Measurements from ENCODE around the gene IKBKG.
A peak's percentile ranks its signal among the peaks of the same experiment; 100 is the strongest.

The IKBKG gene

DNA sequence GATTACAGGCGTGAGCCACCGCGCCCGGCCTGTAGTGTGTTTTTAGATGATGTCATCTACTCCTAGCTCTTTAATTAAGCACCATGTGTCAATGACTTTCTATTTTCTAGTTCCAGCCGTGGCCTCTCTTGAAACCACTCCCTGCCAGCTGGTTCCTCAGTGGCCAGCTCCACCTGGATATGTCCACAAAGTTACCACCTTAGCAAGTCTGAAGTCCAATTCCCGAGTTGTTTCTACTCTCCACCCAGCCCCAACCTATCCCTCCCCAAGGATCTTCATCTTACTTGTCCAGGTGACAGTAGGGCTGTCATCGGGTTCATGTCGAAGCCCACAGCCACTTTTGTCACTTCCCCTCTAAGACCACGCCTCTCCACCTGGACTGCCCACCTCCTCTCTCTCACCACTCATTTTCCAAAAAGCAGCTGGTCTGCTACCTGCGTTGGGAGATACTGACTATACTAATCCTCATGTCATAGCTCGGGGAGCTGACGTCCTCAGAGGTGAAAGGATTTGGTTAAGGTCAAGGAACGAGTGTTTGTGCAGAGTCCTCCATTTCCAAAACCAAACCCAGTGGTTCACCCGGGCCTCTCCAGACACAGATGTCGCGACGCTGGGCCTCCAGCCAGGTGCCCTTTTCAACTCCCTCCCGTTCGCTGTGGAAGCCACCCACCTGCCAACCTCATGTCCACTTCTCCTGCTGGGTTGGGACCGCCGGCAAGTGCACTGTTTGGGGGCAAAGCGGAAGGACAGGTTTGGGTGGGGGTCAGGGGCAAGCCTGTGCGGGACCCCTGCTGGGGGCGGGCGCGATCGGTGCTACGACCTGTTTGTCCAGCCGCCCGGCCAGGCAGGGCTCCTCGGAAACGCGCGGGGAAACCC, 32.1 kb upstream of the IKBKG start:
- H3K27me3 ChIP-seq (ENCODE audit: insufficient read depth, low read length) = no peaks in the 10 kb centered on the region
- peak overlapping the region; percentile 55 for H3K4me3 ChIP-seq (ENCODE audit: low read length)
- H3K36me3 ChIP-seq (ENCODE audit: insufficient read depth, low read length) = no peaks in the 10 kb centered on the region
- no peak overlapping the region for H2AFZ ChIP-seq (ENCODE audit: low read depth, low read length)
- no peaks in the 10 kb centered on the region for H3K9me3 ChIP-seq (ENCODE audit: low read length)
- H3K4me1 ChIP-seq (ENCODE audit: insufficient read depth, low read length) = peaks cover 15% of the 10 kb centered on the region

DNA sequence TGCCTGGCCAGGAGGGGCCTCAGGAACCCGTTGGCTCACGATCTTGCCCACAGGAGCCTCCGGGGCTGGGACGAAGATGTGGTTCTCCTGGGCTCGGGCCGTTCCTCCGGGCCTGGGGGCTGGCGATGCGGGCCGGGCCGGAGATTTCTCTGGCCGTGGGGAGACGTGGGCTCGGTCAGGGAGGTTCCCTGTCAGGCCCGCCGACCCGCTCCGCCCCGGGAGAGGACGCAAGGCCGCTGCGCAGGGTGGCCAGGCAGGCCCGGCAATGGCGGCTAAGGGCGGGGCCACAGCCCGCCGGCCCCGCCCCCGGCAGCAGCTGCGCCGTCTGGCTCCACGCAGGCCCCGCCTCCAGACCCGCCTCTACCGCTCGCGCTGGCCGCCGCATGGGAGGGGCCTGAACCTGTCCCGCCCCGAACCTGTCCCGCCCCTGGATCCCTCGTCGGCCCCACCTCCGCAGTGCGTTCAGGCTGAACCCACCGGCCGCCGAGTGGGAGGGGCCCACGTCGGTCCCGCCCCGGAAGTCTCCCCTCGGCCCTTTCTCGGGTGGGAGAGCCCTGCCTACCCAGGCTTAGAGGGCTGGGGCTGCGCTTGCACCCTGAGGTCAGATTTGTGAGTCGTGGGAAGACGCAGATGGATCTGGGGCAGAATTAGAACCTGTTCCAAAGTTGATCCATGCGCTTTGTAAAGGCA, 31.3 kb upstream of the IKBKG start, which contains the start of gene FAM3A:
Gene FAM3A, minus strand, starts transcription at position 267 of the 690 bp plus-strand sequence. CDS start 460 bp downstream, outside the sequence.
- Histone ChIP-seq H3K27me3 (ENCODE audit: insufficient read depth, low read length) (no peaks in the 10 kb centered on the region), H2AFZ (ENCODE audit: low read depth, low read length) (peak within 1 kb of the TSS; percentile 37), H3K36me3 (ENCODE audit: insufficient read depth, low read length) (no peaks in the 10 kb centered on the region), H3K9me3 (ENCODE audit: low read length) (no peaks in the 10 kb centered on the region), H3K4me3 (ENCODE audit: low read length) (peak within 1 kb of the TSS; percentile 55), H3K4me1 (ENCODE audit: insufficient read depth, low read length) (peaks cover 15% of the 10 kb centered on the region)

- Histone ChIP-seq H2AFZ (ENCODE audit: low read depth, low read length) (peak overlapping the region; percentile 37), H3K4me1 (ENCODE audit: insufficient read depth, low read length) (peaks cover 15% of the 10 kb centered on the region), H3K27me3 (ENCODE audit: insufficient read depth, low read length) (no peaks in the 10 kb centered on the region), H3K4me3 (ENCODE audit: low read length) (peak overlapping the region; percentile 51), H3K9me3 (ENCODE audit: low read length) (no peaks in the 10 kb centered on the region), H3K36me3 (ENCODE audit: insufficient read depth, low read length) (no peaks in the 10 kb centered on the region)
Measured at GRCh38 chrX:154516656-154517100, 30.7 kb upstream of the IKBKG start.

DNA sequence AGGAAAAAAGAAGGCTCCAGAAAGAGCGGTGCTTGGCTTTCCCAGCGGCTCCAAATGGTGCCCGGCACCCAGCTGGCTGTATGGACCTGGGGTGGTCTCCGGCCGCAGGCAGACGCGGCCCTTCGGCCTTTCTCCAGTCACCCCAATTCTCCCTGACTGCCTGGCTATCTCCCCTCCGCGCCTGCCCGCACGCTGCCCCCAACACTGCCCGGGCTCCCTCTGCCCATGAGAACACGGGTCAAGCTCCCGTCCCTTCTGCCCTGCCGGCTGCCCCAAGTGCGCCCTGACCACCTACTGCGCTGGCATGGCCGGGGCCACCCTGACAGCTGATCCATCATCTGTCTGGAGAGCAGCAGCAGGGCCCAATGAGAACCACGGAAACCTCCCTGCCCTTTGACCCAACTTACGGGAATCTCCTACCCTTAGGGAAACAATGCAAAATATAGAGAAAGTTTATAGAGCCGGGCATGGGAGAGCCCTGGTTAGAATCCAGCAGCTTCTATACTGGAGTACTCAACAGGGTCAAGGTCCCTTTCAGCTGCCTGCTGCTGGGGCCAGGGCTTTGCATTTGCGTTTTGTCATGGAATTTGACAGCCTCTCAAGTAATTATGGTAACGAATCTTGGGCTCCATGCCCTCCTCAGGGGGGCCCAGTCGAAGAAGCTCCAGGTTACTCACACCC, 30.2 kb upstream of the IKBKG start:
- Histone ChIP-seq H2AFZ (ENCODE audit: low read depth, low read length) (no peak overlapping the region), H3K4me1 (ENCODE audit: insufficient read depth, low read length) (peaks cover 15% of the 10 kb centered on the region), H3K4me3 (ENCODE audit: low read length) (peak overlapping the region; percentile 51), H3K9me3 (ENCODE audit: low read length) (no peaks in the 10 kb centered on the region), H3K27me3 (ENCODE audit: insufficient read depth, low read length) (no peaks in the 10 kb centered on the region), H3K36me3 (ENCODE audit: insufficient read depth, low read length) (no peaks in the 10 kb centered on the region)

- H3K27me3 ChIP-seq (ENCODE audit: insufficient read depth, low read length) = no peaks in the 10 kb centered on the region
- H3K9me3 ChIP-seq (ENCODE audit: low read length) = no peaks in the 10 kb centered on the region
- H3K4me3 ChIP-seq (ENCODE audit: low read length) = no peak overlapping the region
- no peaks in the 10 kb centered on the region for H3K36me3 ChIP-seq (ENCODE audit: insufficient read depth, low read length)
- peaks cover 15% of the 10 kb centered on the region for H3K4me1 ChIP-seq (ENCODE audit: insufficient read depth, low read length)
- H2AFZ ChIP-seq (ENCODE audit: low read depth, low read length) = no peak overlapping the region
Measured at GRCh38 chrX:154519389-154519788, 28.0 kb upstream of the IKBKG start.

DNA sequence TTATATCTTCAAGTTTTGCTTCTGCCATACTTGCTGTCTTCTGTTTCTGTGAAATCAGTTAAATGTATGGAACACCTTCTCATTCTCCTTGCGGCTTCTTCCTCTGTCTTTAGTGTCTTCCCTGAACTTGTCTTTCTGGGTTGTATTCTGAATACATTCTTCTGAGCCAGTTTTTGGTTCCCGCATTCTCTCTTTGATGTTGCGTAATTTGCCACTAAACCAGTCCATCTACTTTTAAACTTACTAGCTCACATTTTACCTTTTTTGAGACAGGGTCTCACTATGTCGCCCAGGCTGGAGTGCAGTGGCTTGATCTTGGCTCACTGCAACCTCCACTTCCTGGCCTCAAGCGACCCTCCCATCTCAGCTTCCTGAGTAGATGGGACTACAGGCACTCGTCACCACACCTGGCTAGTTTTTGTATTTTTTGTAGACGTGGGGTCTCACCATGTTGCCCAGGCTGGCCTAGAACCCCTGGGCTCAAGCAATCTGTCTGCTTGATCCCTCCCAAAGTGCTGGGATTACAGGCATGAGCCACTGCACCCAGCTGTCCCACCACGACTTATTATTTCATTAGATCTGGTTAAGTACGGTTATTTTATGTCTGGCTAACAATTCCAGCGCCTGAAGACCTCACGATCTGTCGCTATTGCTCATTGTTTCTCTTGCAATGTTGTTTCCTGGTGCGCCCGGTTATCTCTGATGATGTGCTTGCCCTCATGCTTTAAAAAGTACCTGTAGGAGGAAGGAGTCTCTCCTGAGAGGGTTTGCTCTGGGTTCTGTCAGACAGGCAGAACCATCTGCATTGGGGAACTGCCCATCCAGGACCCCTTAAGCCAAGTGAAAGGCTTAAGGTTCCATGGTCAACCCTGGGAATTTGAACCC, 21.6 kb upstream of the IKBKG start:
- Histone ChIP-seq H3K4me1 (ENCODE audit: insufficient read depth, low read length) (peaks cover 10% of the 10 kb centered on the region), H3K9me3 (ENCODE audit: low read length) (no peaks in the 10 kb centered on the region), H2AFZ (ENCODE audit: low read depth, low read length) (no peak overlapping the region), H3K27me3 (ENCODE audit: insufficient read depth, low read length) (no peaks in the 10 kb centered on the region), H3K36me3 (ENCODE audit: insufficient read depth, low read length) (no peaks in the 10 kb centered on the region), H3K4me3 (ENCODE audit: low read length) (no peak overlapping the region)

DNA sequence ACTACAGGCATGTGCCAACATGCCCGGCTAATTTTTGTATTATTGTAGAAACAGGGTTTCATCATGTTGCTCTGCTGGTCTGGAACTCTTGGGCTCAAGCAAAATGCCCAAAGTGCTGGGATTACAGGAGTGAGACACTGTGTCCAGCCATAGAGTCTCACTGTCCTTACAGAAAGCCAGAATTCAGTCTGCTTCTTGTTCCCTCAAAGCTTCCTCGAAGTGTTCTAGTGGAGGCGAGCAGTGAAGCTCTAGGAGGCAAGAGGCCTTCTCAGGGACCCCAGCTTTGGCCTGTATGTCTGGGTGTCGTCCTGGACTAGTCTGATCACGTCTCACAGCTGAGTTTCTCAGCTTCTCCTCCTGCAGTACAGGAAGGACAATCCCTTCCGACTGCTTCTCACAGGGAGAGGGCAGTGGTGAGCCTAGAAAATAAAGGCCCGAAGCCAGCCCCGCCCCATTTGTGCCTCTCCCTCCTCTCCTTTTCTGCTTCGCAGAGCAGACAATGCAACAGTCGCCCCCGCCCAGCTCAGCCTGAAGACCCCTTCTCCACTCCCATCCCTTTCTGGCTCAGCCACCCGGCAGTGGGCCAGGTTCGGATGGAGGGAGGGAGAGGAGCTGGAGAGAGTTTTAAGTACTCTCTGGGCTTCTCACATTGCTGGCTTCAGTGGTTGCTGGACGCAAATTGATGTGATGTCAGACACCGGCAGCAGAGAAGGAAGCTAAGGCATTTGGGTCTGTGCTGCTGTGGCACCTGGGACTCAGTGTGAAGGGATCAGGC, 20.3 kb upstream of the IKBKG start:
- Histone ChIP-seq H3K4me1 (ENCODE audit: insufficient read depth, low read length) (peaks cover 10% of the 10 kb centered on the region), H3K36me3 (ENCODE audit: insufficient read depth, low read length) (peaks cover 2% of the 10 kb centered on the region), H3K9me3 (ENCODE audit: low read length) (no peaks in the 10 kb centered on the region), H3K27me3 (ENCODE audit: insufficient read depth, low read length) (no peaks in the 10 kb centered on the region), H2AFZ (ENCODE audit: low read depth, low read length) (no peak overlapping the region), H3K4me3 (ENCODE audit: low read length) (peak overlapping the region; percentile 6)

DNA sequence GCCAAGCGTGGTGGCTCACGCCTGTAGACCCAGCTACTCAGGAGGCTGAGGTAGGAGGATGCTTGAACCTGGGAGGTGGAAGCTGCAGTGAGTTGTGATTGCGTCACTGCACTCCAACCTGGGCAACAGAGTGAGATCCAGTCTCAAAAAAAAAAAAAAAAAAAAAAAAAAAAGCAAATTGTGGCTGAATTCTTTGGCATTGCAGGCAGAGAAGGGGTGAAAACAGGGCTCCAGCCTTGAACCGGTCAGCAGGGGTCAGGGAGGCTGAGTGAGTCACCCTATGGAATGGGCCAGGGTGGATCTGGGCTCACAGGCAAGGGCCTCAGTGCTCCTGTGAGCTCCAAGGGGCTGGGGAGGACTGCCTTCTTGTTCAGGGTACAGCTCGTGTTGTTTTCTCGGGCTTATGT, 18.2 kb upstream of the IKBKG start:
- H3K4me1 ChIP-seq (ENCODE audit: insufficient read depth, low read length) = peaks cover 10% of the 10 kb centered on the region
- H3K4me3 ChIP-seq (ENCODE audit: low read length) = no peak overlapping the region
- H3K27me3 ChIP-seq (ENCODE audit: insufficient read depth, low read length) = no peaks in the 10 kb centered on the region
- H2AFZ ChIP-seq (ENCODE audit: low read depth, low read length) = no peak overlapping the region
- no peaks in the 10 kb centered on the region for H3K9me3 ChIP-seq (ENCODE audit: low read length)
- peaks cover 16% of the 10 kb centered on the region for H3K36me3 ChIP-seq (ENCODE audit: insufficient read depth, low read length)

- no peaks in the 10 kb centered on the region for H3K27me3 ChIP-seq (ENCODE audit: insufficient read depth, low read length)
- peaks cover 10% of the 10 kb centered on the region for H3K4me1 ChIP-seq (ENCODE audit: insufficient read depth, low read length)
- no peak overlapping the region for H3K4me3 ChIP-seq (ENCODE audit: low read length)
- no peaks in the 10 kb centered on the region for H3K9me3 ChIP-seq (ENCODE audit: low read length)
- no peak overlapping the region for H2AFZ ChIP-seq (ENCODE audit: low read depth, low read length)
- H3K36me3 ChIP-seq (ENCODE audit: insufficient read depth, low read length) = peaks cover 17% of the 10 kb centered on the region
Measured at GRCh38 chrX:154530286-154530685, 17.1 kb upstream of the IKBKG start.

GRCh38 chrX:154531626-154532025, 15.8 kb upstream of the IKBKG start:
- Histone ChIP-seq H3K36me3 (ENCODE audit: insufficient read depth, low read length) (peaks cover 17% of the 10 kb centered on the region), H3K4me3 (ENCODE audit: low read length) (no peak overlapping the region), H3K27me3 (ENCODE audit: insufficient read depth, low read length) (no peaks in the 10 kb centered on the region), H3K4me1 (ENCODE audit: insufficient read depth, low read length) (peaks cover 10% of the 10 kb centered on the region), H3K9me3 (ENCODE audit: low read length) (no peaks in the 10 kb centered on the region), H2AFZ (ENCODE audit: low read depth, low read length) (no peak overlapping the region)

DNA sequence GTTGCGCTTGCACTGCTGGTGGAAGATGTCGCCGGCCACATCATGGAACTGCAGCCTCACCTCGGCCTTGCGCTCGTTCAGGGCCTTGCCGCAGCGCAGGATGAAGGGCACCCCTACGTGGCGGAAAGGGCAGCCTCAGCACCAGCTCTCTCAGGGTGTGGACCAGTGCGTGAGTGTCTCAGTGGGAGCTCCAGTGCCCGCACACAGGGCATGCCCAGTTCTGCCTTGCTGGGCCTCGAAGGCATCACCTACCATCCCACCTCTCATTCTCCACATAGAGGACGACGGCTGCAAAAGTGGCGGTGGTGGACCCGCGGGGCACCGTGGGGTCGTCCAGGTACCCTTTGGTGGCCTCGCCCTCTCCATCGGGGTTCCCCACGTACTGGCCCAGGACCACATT, 14.7 kb upstream of the IKBKG start:
- Histone ChIP-seq H3K36me3 (ENCODE audit: insufficient read depth, low read length) (peaks cover 17% of the 10 kb centered on the region), H3K27me3 (ENCODE audit: insufficient read depth, low read length) (no peaks in the 10 kb centered on the region), H3K4me3 (ENCODE audit: low read length) (no peak overlapping the region), H3K9me3 (ENCODE audit: low read length) (no peaks in the 10 kb centered on the region), H3K4me1 (ENCODE audit: insufficient read depth, low read length) (peaks cover under 1% of the 10 kb centered on the region), H2AFZ (ENCODE audit: low read depth, low read length) (no peak overlapping the region)

Measured in neuron (in vitro differentiated cells).